Lung (tissue), 12 donors: ENCODE results near the gene MTUS2. TPM values are rescaled to one million over a fixed set of nuclear protein-coding genes. Genes with fewer than 3 reads are reported as not detected.

Experiments
- ATAC-seq: fragments of 200-7000 bp; cut with Tn5 transposase; one replicate; pipeline ENCODE4 v1.9.1; 2020; ENCODE audit warnings: moderate number of reproducible peaks; ENCODE audit not compliant: insufficient read depth, low FRiP score
- DNase-seq, 3 donors: peaks; one replicate each; pipeline ENCODE4 v3.0.0-alpha.2; 2013 to 2017
- H3K27ac ChIP-seq, 2 donors: one replicate each; pipeline ENCODE4 v1.5.1; 2013; ENCODE audit warnings: mild to moderate bottlenecking in 2 of 2, moderate library complexity in 2 of 2, control low read depth in 1 of 2, inconsistent platforms in 1 of 2, low read depth in 1 of 2, low read length in 1 of 2
- H3K27me3 ChIP-seq, 3 donors: one replicate each; pipeline ENCODE4 v1.5.1; 2013; ENCODE audit warnings: low read length in 2 of 3; ENCODE audit not compliant: control insufficient read depth in 3 of 3, insufficient read depth in 3 of 3
- H3K36me3 ChIP-seq, 4 donors: one replicate each; pipeline ENCODE4 v1.5.1; 2013; ENCODE audit warnings: low read length in 4 of 4, mild to moderate bottlenecking in 1 of 4, moderate library complexity in 1 of 4; ENCODE audit not compliant: control insufficient read depth in 4 of 4, insufficient read depth in 4 of 4
- H3K4me1 ChIP-seq, 5 donors: one replicate each; pipeline ENCODE4 v1.5.1; 2013; ENCODE audit warnings: low read length in 5 of 5, mild to moderate bottlenecking in 2 of 5, moderate library complexity in 1 of 5; ENCODE audit not compliant: control insufficient read depth in 5 of 5, insufficient read depth in 5 of 5
- H3K4me3 ChIP-seq: one replicate; pipeline ENCODE4 v1.5.1; 2013; ENCODE audit warnings: mild to moderate bottlenecking, control low read depth, moderate library complexity
- H3K9ac ChIP-seq, 2 donors: one replicate each; pipeline ENCODE4 v1.5.1; 2013; ENCODE audit warnings: low read length in 2 of 2, control low read depth in 1 of 2; ENCODE audit not compliant: insufficient read depth in 1 of 2
- H3K9me3 ChIP-seq, 4 donors: one replicate each; pipeline ENCODE4 v1.5.1; 2013; ENCODE audit warnings: low read length in 3 of 4, mild to moderate bottlenecking in 1 of 4, moderate library complexity in 1 of 4; ENCODE audit not compliant: control insufficient read depth in 4 of 4, insufficient read depth in 3 of 4
- WGBS, 2 donors: extraction: QIAGEN DNeasy Blood & Tissue Kit; methylation state at CpG; one replicate each; pipeline ENCODE4 v1.1.7; 2013; 5-methylcytosine and 5-hydroxymethylcytosine counted together
- polyA plus RNA-seq, 2 donors: library from polyadenylated mRNA; stranded (reverse); fragments of 200-250 nt; gene quantifications; one replicate each; pipeline ENCODE4 v1.2.1, GENCODE V29; 2013
- total RNA-seq, 2 donors: library from RNA; depleted of rRNA in 1 of 2; stranded (reverse); fragments of >200 nt in 1 of 2; gene quantifications; one replicate each; pipeline ENCODE4 v1.2.1, GENCODE V29; 2014 to 2021
- TF ChIP-seq, protein P1 (sequence below): IDR thresholded peaks from 2 replicates; pipeline ENCODE4 v1.5.1; 2012; ENCODE audit warnings: mild to moderate bottlenecking; ENCODE audit errors: control extremely low read depth, extremely low read depth
- donor health status: control.
- donor health status: control.
- donor health status: Bipolar disorder and iron deficiency.
- donor health status: healthy.
- donor health status: DM: yes; HTN: yes; CAD: no.

MTUS2 gene
- total and polyA plus RNA-seq, 4 donors: 0.03 to 0.54 (median 0.08) TPM

DNA sequence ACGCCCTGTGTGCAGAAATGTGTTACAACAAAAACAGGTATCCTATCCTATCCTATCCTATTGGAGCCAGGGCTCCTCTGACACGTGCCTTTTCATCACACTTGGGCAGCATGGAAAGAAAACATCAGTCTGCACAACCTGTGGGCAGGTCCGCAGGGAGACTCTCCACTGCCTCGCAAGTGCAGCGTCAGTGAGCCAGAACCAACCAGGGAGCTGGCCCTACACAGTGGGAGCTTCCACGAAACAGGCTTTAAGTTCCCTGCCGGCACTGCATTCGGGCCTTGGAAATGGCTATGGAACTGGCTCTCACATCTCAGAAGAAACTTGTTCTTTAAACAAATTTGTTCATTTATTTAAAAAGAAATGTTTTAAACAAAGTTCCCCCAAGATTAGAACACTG is 725.8 kb downstream of the MTUS2 start:
- Histone ChIP-seq H3K9me3 (no peaks in the 10 kb centered on the region), H3K4me1 (peaks cover 0 to 10% (median 1%) of the 10 kb centered on the region in 5 donors), H3K9ac (no peak overlapping the region), H3K4me3 (no peak overlapping the region), H3K36me3 (peaks cover 0 to 11% (median 5%) of the 10 kb centered on the region in 4 donors), H3K27me3 (no peaks in the 10 kb centered on the region), H3K27ac (no peak overlapping the region)
- ATAC-seq: no peak
- 93 to 98% methylated on average over 8 of the region's 8 CpGs for WGBS, 2 donors
- no peak for DNase-seq
- TF ChIP-seq, protein P1, sequence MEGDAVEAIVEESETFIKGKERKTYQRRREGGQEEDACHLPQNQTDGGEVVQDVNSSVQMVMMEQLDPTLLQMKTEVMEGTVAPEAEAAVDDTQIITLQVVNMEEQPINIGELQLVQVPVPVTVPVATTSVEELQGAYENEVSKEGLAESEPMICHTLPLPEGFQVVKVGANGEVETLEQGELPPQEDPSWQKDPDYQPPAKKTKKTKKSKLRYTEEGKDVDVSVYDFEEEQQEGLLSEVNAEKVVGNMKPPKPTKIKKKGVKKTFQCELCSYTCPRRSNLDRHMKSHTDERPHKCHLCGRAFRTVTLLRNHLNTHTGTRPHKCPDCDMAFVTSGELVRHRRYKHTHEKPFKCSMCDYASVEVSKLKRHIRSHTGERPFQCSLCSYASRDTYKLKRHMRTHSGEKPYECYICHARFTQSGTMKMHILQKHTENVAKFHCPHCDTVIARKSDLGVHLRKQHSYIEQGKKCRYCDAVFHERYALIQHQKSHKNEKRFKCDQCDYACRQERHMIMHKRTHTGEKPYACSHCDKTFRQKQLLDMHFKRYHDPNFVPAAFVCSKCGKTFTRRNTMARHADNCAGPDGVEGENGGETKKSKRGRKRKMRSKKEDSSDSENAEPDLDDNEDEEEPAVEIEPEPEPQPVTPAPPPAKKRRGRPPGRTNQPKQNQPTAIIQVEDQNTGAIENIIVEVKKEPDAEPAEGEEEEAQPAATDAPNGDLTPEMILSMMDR: no peak

DNA sequence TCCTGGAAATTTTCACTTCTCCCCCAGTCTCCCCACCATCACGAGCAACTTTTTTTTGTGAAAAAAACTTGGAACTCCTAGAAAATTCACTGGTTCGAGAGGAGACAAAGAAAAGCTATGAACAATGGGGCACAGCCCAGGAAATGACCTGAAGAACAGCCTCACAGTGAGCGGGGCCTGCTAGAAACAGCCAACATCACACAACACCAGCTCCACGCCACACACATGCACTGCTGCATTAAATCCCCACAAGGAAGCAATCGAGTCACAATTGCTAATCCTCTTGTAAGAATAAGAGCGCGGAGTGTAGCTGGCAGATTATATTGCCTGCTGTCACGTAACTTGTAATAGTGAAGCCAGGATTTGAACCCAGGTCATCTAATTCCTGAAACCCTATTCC is 726.5 kb downstream of the MTUS2 start:
- H3K4me3 ChIP-seq: no peak overlapping the region
- H3K36me3 ChIP-seq: peaks cover 0 to 11% (median 5%) of the 10 kb centered on the region in 4 donors
- no peak overlapping the region for H3K9ac ChIP-seq
- H3K9me3 ChIP-seq: peaks cover 0 to 2% (median 0%) of the 10 kb centered on the region in 4 donors
- WGBS, 2 donors: 90% methylated on average over 8 of the region's 8 CpGs
- ATAC-seq (no peak), DNase-seq (no peak)
- H3K27ac ChIP-seq: no peak overlapping the region
- TF ChIP-seq, protein P1: no peak
- peaks cover 0 to 10% (median 1%) of the 10 kb centered on the region in 5 donors for H3K4me1 ChIP-seq
- H3K27me3 ChIP-seq: no peaks in the 10 kb centered on the region

DNA sequence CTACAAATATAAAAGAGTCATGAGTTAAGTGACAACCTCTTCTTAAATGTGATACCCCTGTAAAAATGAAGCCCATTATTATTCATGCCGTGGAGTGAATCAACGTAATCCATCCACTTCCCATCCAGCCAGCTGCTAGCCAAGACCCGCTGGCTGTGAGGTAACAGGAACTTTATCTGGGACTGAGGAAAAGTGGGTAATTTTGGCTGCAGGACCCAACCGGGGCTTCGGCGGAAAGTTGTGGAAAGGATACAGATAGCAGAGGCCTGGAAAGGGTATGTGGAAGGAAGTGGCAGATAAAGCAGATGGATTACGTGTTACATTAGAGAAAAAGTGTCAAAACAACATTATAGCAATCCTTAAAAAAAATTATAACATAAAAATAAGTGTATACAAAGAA is 727.0 kb downstream of the MTUS2 start:
- Histone ChIP-seq H3K4me3 (no peak overlapping the region), H3K4me1 (peaks cover 0 to 10% (median 1%) of the 10 kb centered on the region in 5 donors), H3K9ac (no peak overlapping the region), H3K36me3 (peaks cover 0 to 11% (median 5%) of the 10 kb centered on the region in 4 donors), H3K27me3 (no peaks in the 10 kb centered on the region), H3K27ac (no peak overlapping the region), H3K9me3 (peaks cover 0 to 2% (median 0%) of the 10 kb centered on the region in 4 donors)
- TF ChIP-seq, protein P1: no peak
- ATAC-seq (no peak), DNase-seq (peak; percentile 35 to 73 (median 50))
- WGBS, 2 donors: 42 to 57% methylated on average over 7 of the region's 7 CpGs

DNA sequence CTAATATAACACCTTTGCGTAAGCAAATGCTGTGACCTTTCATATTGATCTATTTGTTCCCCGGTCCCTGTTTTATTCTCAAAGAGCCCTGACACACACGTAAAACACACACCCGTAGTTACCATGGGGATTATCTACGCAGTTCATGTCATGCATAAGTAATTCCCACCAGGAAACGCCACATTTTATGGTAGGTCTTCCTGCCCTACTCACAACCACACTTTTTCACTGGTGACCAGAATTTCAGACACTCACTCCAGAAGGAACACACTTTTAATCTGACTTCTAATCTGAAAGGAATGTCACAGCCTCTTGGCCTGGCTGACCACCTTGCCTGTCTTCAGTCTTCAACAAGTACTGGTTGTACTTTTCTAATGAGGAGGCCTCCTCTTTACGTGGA is 728.6 kb downstream of the MTUS2 start:
- Histone ChIP-seq H3K9ac (no peak overlapping the region), H3K27ac (no peak overlapping the region)

More for the DNA sequence above, 728.6 kb downstream of the MTUS2 start:
- Histone ChIP-seq H3K9me3 (peaks cover 0 to 2% (median 0%) of the 10 kb centered on the region in 4 donors), H3K36me3 (peaks cover 0 to 14% (median 5%) of the 10 kb centered on the region in 4 donors), H3K4me3 (no peak overlapping the region), H3K4me1 (peaks cover 0 to 10% (median 1%) of the 10 kb centered on the region in 5 donors), H3K27me3 (no peaks in the 10 kb centered on the region)
- DNase-seq (no peak), ATAC-seq (no peak)
- TF ChIP-seq, protein P1: no peak
- 85 to 87% methylated on average over 7 of the region's 7 CpGs for WGBS, 2 donors
